ENCODE data around the gene RUBCN.

The RUBCN gene

DNA sequence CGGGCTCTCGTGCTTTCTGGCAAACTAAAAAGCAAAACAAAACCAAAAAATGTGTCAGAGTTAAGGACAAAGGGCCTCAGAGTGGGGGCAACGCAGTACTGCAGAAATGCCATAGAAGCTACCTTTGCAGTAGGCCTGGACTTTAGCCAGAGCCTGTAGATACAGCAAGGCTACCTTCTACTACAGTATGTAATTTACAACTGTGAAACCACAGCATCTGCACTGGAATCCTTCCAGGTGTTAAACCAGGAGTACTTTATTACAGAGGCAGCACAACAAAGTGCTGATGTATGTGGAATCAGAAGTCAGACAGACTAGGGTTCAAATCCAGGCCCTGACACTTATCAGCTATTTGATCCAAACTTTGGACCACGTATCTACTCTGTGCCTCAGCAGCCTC is 34.9 kb downstream of the RUBCN start:
- TF ChIP-seq, protein P1, sequence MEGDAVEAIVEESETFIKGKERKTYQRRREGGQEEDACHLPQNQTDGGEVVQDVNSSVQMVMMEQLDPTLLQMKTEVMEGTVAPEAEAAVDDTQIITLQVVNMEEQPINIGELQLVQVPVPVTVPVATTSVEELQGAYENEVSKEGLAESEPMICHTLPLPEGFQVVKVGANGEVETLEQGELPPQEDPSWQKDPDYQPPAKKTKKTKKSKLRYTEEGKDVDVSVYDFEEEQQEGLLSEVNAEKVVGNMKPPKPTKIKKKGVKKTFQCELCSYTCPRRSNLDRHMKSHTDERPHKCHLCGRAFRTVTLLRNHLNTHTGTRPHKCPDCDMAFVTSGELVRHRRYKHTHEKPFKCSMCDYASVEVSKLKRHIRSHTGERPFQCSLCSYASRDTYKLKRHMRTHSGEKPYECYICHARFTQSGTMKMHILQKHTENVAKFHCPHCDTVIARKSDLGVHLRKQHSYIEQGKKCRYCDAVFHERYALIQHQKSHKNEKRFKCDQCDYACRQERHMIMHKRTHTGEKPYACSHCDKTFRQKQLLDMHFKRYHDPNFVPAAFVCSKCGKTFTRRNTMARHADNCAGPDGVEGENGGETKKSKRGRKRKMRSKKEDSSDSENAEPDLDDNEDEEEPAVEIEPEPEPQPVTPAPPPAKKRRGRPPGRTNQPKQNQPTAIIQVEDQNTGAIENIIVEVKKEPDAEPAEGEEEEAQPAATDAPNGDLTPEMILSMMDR (conservative IDR thresholded peaks at IDR 0.05; ENCODE audit: low read depth, low read length), result no peak
- DNase-seq (ENCODE audit: low read depth), result no peak
- H3K4me3 ChIP-seq (ENCODE audit: low read length), result no peak overlapping the region

- TF ChIP-seq, protein P1 (conservative IDR thresholded peaks at IDR 0.05; ENCODE audit: low read depth, low read length), result no peak
- H3K4me3 ChIP-seq (ENCODE audit: low read length), result no peak overlapping the region
- no peak for DNase-seq (ENCODE audit: low read depth)
Measured at GRCh38 chr3:197700095-197700494, 36.6 kb downstream of the RUBCN start.

DNA sequence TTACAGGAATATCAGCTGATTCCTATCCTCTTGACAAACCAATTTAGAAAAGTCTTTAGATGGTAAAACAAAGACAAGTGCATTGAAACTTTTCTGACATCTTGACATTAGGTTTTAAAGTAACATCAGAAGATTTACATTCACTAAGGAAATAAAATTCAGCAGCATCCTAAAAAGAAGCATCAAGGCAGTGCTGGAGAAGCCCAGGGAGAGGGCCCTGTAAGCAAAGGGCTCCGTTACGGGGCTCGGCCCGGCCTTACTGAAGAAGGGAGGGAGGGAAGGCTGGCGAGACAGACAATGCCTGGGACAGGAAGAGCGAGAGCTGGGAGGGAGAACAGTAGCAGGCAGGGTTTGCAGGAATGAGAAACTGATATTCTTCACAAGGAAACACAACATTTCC is 39.3 kb downstream of the RUBCN start:
- TF ChIP-seq, protein P1 (conservative IDR thresholded peaks at IDR 0.05; ENCODE audit: low read depth, low read length), result no peak
- no peak overlapping the region for H3K4me3 ChIP-seq (ENCODE audit: low read length)
- no peak for DNase-seq (ENCODE audit: low read depth)

DNA sequence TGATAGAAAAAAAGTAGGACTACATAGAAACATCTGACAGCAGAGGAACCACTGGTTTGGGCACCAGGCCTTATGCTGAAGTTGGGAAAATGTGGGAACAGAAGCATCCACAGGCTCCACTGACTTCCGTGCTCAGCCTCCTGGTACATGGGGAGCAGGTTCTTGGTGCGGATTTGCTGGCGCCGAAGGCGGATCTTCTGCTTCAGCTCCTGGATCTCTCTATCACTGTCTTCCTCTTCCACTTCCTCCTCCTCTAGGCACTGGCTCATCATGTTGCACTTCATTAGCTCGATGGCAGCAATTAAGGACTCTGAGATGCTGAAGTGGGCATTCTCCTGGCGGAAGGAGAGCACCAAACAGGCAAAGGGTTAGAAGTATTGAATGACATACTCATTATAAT is 42.5 kb downstream of the RUBCN start:
- TF ChIP-seq, protein P1 (conservative IDR thresholded peaks at IDR 0.05; ENCODE audit: low read depth, low read length), result no peak
- no peak overlapping the region for H3K4me3 ChIP-seq (ENCODE audit: low read length)
- DNase-seq (ENCODE audit: low read depth), result no peak

- no peak for DNase-seq (ENCODE audit: low read depth)
Measured at GRCh38 chr3:197692641-197693040, 44.1 kb downstream of the RUBCN start.

GRCh38 chr3:197690754-197691153 is 46.0 kb downstream of the RUBCN start:
- TF ChIP-seq, protein P1 (conservative IDR thresholded peaks at IDR 0.05; ENCODE audit: low read depth, low read length), result no peak
- H3K4me3 ChIP-seq (ENCODE audit: low read length), result no peak overlapping the region
- no peak for DNase-seq (ENCODE audit: low read depth)

More at GRCh38 chr3:197692641-197693040, 44.1 kb downstream of the RUBCN start:
- no peak overlapping the region for H3K4me3 ChIP-seq (ENCODE audit: low read length)
- TF ChIP-seq, protein P1 (conservative IDR thresholded peaks at IDR 0.05; ENCODE audit: low read depth, low read length), result no peak

GRCh38 chr3:197687570-197687969 is 49.1 kb downstream of the RUBCN start:
- TF ChIP-seq, protein P1 (conservative IDR thresholded peaks at IDR 0.05; ENCODE audit: low read depth, low read length), result no peak
- DNase-seq (ENCODE audit: low read depth), result no peak
- H3K4me3 ChIP-seq (ENCODE audit: low read length), result no peak overlapping the region
